ENCODE results near the gene GATD1.
A peak's percentile ranks its signal among the peaks of the same experiment; 100 is the strongest.

The GATD1 gene

DNA sequence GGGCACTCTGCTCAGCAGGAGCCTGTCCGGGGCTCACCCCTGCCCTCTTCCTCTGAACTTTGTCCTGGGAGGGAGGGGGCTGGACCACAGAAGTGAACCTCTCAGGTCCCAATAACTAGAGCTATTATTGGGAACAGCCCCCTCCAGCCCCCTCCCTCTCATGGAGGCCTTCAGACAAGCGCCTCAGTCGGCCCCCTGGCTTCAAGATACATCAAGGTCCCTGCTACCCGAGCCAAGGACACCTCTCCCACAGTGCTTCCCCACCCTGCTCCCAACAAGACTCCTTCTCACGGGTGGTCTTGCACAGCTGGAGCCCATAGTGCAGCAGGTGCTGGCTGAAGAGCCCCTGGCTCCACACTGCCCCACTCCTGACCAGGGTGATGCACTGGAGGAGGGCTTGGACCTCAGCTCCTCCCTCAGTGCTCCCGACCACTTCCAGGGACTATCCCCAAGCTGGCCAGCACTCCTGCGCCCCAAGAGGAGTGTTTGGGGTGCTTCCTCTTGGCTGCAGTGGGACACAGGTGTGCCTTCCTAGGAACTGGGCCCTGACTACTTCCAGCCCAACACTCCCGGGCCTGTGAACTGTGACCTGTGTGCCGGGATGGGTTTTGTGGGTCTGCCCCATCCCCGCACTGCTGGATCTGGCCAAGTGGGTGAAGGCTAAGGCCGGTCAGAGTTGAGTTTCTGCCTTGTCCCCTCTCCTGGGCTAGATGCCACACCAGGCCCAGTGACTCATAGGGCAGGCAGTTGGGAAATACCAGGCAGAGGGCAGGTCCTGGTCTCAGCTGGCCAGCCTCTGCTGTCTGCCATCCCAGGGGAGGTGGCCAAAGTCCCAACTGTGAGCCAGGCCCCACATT is 43.6 kb upstream of the GATD1 start:
- TF ChIP-seq ZC3H10 (CRISPR knock-in tag; IDR thresholded peaks at IDR 0.05) (no peak), ARNTL (CRISPR knock-in tag; IDR thresholded peaks at IDR 0.05; ENCODE audit: borderline replicate concordance, low read depth) (no peak), ZFP30 (CRISPR knock-in tag; IDR thresholded peaks at IDR 0.05) (no peak), BACH2 (CRISPR knock-in tag; IDR thresholded peaks at IDR 0.05; ENCODE audit: borderline replicate concordance) (no peak), ISL1 (CRISPR knock-in tag; IDR thresholded peaks at IDR 0.05) (no peak), ESRRG (CRISPR knock-in tag; IDR thresholded peaks at IDR 0.05) (no peak), TCF4 (CRISPR knock-in tag; IDR thresholded peaks at IDR 0.05; ENCODE audit: borderline replicate concordance) (no peak), SNAI2 (CRISPR knock-in tag; IDR thresholded peaks at IDR 0.05) (no peak), CSDC2 (CRISPR knock-in tag; IDR thresholded peaks at IDR 0.05) (no peak), TOX (CRISPR knock-in tag; IDR thresholded peaks at IDR 0.05; ENCODE audit: borderline replicate concordance) (no peak)
- ATAC-seq = peak; percentile 46

- ATAC-seq = peak; percentile 56
- TF ChIP-seq ZNF8 (CRISPR knock-in tag; IDR thresholded peaks at IDR 0.05) (no peak), CSRNP3 (CRISPR knock-in tag; IDR thresholded peaks at IDR 0.05) (no peak), CSDC2 (CRISPR knock-in tag; IDR thresholded peaks at IDR 0.05) (no peak), ZC3H10 (CRISPR knock-in tag; IDR thresholded peaks at IDR 0.05) (no peak), TOX (CRISPR knock-in tag; IDR thresholded peaks at IDR 0.05; ENCODE audit: borderline replicate concordance) (no peak), OSR1 (CRISPR knock-in tag; IDR thresholded peaks at IDR 0.05) (no peak), PPARA (CRISPR knock-in tag; IDR thresholded peaks at IDR 0.05; ENCODE audit: borderline replicate concordance) (no peak), RARB (CRISPR knock-in tag; IDR thresholded peaks at IDR 0.05) (no peak), GLIS3 (CRISPR knock-in tag; IDR thresholded peaks at IDR 0.05) (no peak), ARNTL (CRISPR knock-in tag; IDR thresholded peaks at IDR 0.05; ENCODE audit: borderline replicate concordance, low read depth) (no peak), PATZ1 (CRISPR knock-in tag; IDR thresholded peaks at IDR 0.05; ENCODE audit: borderline replicate concordance) (no peak)
- TF ChIP-seq, protein P1, sequence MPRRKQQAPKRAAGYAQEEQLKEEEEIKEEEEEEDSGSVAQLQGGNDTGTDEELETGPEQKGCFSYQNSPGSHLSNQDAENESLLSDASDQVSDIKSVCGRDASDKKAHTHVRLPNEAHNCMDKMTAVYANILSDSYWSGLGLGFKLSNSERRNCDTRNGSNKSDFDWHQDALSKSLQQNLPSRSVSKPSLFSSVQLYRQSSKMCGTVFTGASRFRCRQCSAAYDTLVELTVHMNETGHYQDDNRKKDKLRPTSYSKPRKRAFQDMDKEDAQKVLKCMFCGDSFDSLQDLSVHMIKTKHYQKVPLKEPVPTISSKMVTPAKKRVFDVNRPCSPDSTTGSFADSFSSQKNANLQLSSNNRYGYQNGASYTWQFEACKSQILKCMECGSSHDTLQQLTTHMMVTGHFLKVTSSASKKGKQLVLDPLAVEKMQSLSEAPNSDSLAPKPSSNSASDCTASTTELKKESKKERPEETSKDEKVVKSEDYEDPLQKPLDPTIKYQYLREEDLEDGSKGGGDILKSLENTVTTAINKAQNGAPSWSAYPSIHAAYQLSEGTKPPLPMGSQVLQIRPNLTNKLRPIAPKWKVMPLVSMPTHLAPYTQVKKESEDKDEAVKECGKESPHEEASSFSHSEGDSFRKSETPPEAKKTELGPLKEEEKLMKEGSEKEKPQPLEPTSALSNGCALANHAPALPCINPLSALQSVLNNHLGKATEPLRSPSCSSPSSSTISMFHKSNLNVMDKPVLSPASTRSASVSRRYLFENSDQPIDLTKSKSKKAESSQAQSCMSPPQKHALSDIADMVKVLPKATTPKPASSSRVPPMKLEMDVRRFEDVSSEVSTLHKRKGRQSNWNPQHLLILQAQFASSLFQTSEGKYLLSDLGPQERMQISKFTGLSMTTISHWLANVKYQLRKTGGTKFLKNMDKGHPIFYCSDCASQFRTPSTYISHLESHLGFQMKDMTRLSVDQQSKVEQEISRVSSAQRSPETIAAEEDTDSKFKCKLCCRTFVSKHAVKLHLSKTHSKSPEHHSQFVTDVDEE (CRISPR knock-in tag; IDR thresholded peaks at IDR 0.05) = no peak
Measured at GRCh38 chr11:819943-820649, 42.8 kb upstream of the GATD1 start.

DNA sequence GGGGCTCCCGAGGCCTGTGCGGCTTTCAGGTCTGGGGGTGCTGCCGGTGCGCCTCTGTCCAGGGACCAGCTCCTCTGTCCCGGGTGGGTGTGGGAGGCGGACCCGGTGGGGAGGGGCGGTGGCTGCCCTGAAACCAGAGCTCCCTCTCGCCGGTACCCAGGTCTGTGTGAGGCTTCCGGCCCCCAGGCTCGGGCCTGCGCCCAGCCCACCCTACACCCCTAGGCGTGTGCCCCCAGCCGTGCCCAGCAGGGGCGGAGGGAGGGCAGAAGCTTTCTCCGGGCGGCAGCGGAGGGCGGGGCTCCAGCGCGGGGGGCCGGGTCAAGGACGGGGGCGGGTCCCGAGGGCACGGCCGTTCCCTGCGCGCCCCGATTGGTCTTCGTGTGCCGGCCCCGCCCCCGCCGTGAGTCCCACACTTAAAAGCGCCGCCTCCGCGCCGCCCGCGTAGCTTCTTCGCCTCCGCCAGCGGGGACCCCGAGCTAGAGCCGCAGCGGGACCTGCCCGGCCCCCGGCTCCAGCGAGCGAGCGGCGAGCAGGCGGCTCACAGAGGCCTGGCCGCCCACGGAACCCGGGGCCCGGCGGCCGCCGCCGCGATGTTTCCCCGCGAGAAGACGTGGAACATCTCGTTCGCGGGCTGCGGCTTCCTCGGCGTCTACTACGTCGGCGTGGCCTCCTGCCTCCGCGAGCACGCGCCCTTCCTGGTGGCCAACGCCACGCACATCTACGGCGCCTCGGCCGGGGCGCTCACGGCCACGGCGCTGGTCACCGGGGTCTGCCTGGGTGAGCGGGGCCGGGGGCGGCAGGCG is 42.0 kb upstream of the GATD1 start:
- ATAC-seq = peak; percentile 74

GRCh38 chr11:818396-819128 is 41.3 kb upstream of the GATD1 start, which contains the start of gene PNPLA2:
PNPLA2 (plus strand) TSS chr11:818914; CDS start chr11:819719, 805 bp downstream.
- no peak for ATAC-seq
- TF ChIP-seq GLIS3 (CRISPR knock-in tag; IDR thresholded peaks at IDR 0.05) = no peak
- TF ChIP-seq ESRRG (CRISPR knock-in tag; IDR thresholded peaks at IDR 0.05) = no peak
- TF ChIP-seq PPARA (CRISPR knock-in tag; IDR thresholded peaks at IDR 0.05; ENCODE audit: borderline replicate concordance) = no peak
- TF ChIP-seq ZNF70 (CRISPR knock-in tag; IDR thresholded peaks at IDR 0.05) = no peak
- TF ChIP-seq ISL1 (CRISPR knock-in tag; IDR thresholded peaks at IDR 0.05) = no peak
- TF ChIP-seq TOX (CRISPR knock-in tag; IDR thresholded peaks at IDR 0.05; ENCODE audit: borderline replicate concordance) = no peak
- TF ChIP-seq CSDC2 (CRISPR knock-in tag; IDR thresholded peaks at IDR 0.05) = no peak
- no peak for TF ChIP-seq PATZ1 (CRISPR knock-in tag; IDR thresholded peaks at IDR 0.05; ENCODE audit: borderline replicate concordance)
- no peak for TF ChIP-seq ZNF565 (CRISPR knock-in tag; conservative IDR thresholded peaks at IDR 0.05; ENCODE audit: low read depth)
- no peak for TF ChIP-seq POU6F1 (CRISPR knock-in tag; IDR thresholded peaks at IDR 0.05; ENCODE audit: borderline replicate concordance, low read depth)
- TF ChIP-seq TCF4 (CRISPR knock-in tag; IDR thresholded peaks at IDR 0.05; ENCODE audit: borderline replicate concordance) = no peak
- TF ChIP-seq BACH2 (CRISPR knock-in tag; IDR thresholded peaks at IDR 0.05; ENCODE audit: borderline replicate concordance) = no peak

More for the DNA sequence above, 42.0 kb upstream of the GATD1 start:
- no peak for TF ChIP-seq TCF4 (CRISPR knock-in tag; IDR thresholded peaks at IDR 0.05; ENCODE audit: borderline replicate concordance)
- 0 out of 2 replicates have a peak, but pooled peaks have one; percentile 33 for TF ChIP-seq ZFP3 (CRISPR knock-in tag; IDR thresholded peaks at IDR 0.05)

Measured in SK-N-SH treated with all-trans-retinoic acid at 6 μM for 48 hours (cell line).